Hepatocyte (in vitro differentiated cells): ENCODE data around the gene FAM185A.
"Not testable (repeated sequence)": the region's sequence is repeated elsewhere in the genome, so short reads cannot be mapped to it uniquely, and the experiment has no call there.

Source experiments
- CTCF ChIP-seq: fragments of 200-600 bp; sonication (generic); IDR thresholded peaks from 2 replicates; pipeline ENCODE4 v1.5.1; 2016; ENCODE audit warnings: antibody characterized with exemption, mild to moderate bottlenecking; ENCODE audit not compliant: poor library complexity
- EZH2 ChIP-seq: fragments of 200-600 bp; sonication (generic); IDR thresholded peaks from 2 replicates; pipeline ENCODE4 v1.6.1; 2016; ENCODE audit warnings: antibody characterized with exemption, mild to moderate bottlenecking, borderline replicate concordance
- EZH2phosphoT487 ChIP-seq: fragments of 200-600 bp; sonication (generic); IDR thresholded peaks from one replicate; pipeline ENCODE4 v1.6.1; 2018; ENCODE audit warnings: antibody characterized with exemption, mild to moderate bottlenecking, low read depth, moderate library complexity; ENCODE audit not compliant: unreplicated experiment, severe bottlenecking

- TF ChIP-seq CTCF, EZH2phosphoT487, EZH2: not testable (repeated sequence)
Measured at GRCh38 chr7:102742002-102742771, 6.6 kb upstream of the FAM185A start.
